Caco-2 (cell line): ENCODE measurements around the gene P2RX2. TPM values are rescaled to one million over a fixed set of nuclear protein-coding genes. Genes with fewer than 3 reads are reported as not detected.

Experiments
- BruUV-seq: library from RNA; stranded (reverse); fragments of 400-500 nt; replicated peaks from 2 replicates; lab custom pipeline; 2021; lab: Mats Ljungman, UMichigan
- CTCF ChIA-PET: fragments of 300-600 bp; sonication (Branson Sonifier 250); formaldehyde crosslinking; loops from one replicate; lab custom pipeline; 2022; ENCODE audit warnings: antibody characterized with exemption; lab: Charles Lee
- POLR2A ChIA-PET: fragments of 300-600 bp; sonication (Branson Sonifier 250); formaldehyde crosslinking; loops from one replicate; lab custom pipeline; 2022; ENCODE audit warnings: antibody characterized with exemption; lab: Charles Lee
- DNase-seq, 2 experiments: peaks; one replicate each; pipeline versions ENCODE4 v3.0.0 to v3.0.0-alpha.2; 2020 to 2022
- H3K27me3 ChIP-seq: replicated peaks from 2 replicates; pipeline ENCODE4 v1.6.0; 2011; ENCODE audit warnings: low read length; ENCODE audit not compliant: control insufficient read depth, insufficient read depth
- H3K36me3 ChIP-seq: 2 replicates; pipeline ENCODE4 v1.5.1; 2011; ENCODE audit warnings: low read length; ENCODE audit not compliant: control insufficient read depth, insufficient read depth
- H3K4me1 ChIP-seq: fragments of 250-450 bp; sonication (Bioruptor Pico); 2 replicates; pipeline ENCODE4 v1.5.1; 2020; ENCODE audit warnings: mild to moderate bottlenecking
- H3K4me3 ChIP-seq: 2 replicates; pipeline ENCODE4 v1.5.1; 2011; ENCODE audit warnings: low read depth, mild to moderate bottlenecking, control low read depth, low read length
- H3K9me3 ChIP-seq: fragments of 250-450 bp; sonication (Bioruptor Pico); 2 replicates; pipeline ENCODE4 v1.5.1; 2020; ENCODE audit warnings: mild to moderate bottlenecking, moderate library complexity
- H3K27ac Mint-ChIP-seq: one replicate; pipeline ENCODE4 v1.8.0; 2022; ENCODE audit warnings: mixed read lengths; ENCODE audit not compliant: unreplicated experiment
- H3K27me3 Mint-ChIP-seq: one replicate; pipeline ENCODE4 v1.8.0; 2022; ENCODE audit warnings: mixed read lengths; ENCODE audit not compliant: insufficient read depth, unreplicated experiment
- H3K36me3 Mint-ChIP-seq: one replicate; pipeline ENCODE4 v1.8.0; 2022; ENCODE audit warnings: mild to moderate bottlenecking, mixed read lengths; ENCODE audit not compliant: insufficient read depth, unreplicated experiment
- H3K4me1 Mint-ChIP-seq: one replicate; pipeline ENCODE4 v1.8.0; 2022; ENCODE audit warnings: low read depth, mixed read lengths; ENCODE audit not compliant: unreplicated experiment
- H3K4me3 Mint-ChIP-seq: one replicate; pipeline ENCODE4 v1.8.0; 2022; ENCODE audit warnings: mild to moderate bottlenecking, moderate library complexity, mixed read lengths; ENCODE audit not compliant: unreplicated experiment
- H3K9me3 Mint-ChIP-seq: one replicate; pipeline ENCODE4 v1.8.0; 2022; ENCODE audit warnings: mixed read lengths; ENCODE audit not compliant: unreplicated experiment
- intact Hi-C: fragments of 100-400 bp; cut with micrococcal nuclease; formaldehyde crosslinking; loops from one replicate; pipeline ENCODE4 v1.10.0; 2022; ENCODE audit not compliant: unreplicated experiment
- total RNA-seq: library from RNA; stranded (reverse); gene quantifications from 2 replicates; pipeline ENCODE4 v1.2.3, GENCODE V29; 2022
- TF ChIP-seq, protein P1 (sequence below), 2 experiments: fragments of 200-600 bp in 1 of 2; IDR thresholded peaks; 1 replicate in 1 of 2; 2 replicates in 1 of 2; pipeline versions ENCODE4 v1.5.1 to v1.8.0; 2011 to 2022; ENCODE audit warnings: antibody characterized with exemption in 1 of 2, control low read depth in 1 of 2, inconsistent platforms in 1 of 2, low read depth in 1 of 2, low read length in 1 of 2, mild to moderate bottlenecking in 1 of 2, moderate library complexity in 1 of 2; ENCODE audit not compliant: insufficient read depth in 1 of 2, severe bottlenecking in 1 of 2, unreplicated experiment in 1 of 2

The P2RX2 gene
- total RNA-seq, 1 experiment from 2014 or later = not detected

DNA sequence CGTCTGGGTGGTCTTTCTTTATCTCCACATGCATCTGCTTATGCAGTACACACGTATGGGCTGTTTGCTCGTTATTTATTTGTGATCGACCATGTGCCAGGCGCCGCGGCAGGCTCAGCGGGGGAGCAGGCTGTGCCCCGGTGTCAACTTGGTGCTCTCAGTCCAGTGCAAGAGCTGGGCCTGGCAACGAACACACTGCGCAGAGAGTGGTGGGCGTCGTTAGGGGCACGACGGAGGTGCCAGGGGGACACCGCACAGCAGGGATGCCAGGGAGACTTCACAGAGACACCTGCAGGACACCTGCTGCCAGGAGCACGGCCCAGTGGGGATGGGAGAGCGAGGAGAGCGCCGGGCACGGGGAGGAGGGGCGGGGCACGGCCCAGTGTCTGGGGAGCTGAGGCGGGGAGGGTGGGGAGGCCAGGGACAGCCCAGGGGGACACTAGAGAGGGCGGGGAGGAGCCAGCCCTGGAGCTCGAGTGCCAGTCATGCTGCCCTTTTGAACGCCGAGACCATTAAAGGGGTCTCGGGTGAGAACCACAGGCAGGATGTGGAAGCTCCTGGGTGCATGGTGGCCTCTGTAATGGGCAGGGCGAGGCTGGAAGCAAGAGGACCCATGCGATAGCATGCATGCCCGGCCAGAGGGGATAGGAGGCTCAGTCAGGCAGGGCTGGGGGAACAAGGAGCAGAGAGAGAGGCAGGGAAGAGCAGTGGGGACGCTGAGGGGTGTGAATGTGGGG, 7.5 kb upstream of the P2RX2 start:
- Histone ChIP-seq H3K4me1 (peaks cover 11% of the 10 kb centered on the region; the same call in 1 of the 2 replicates), H3K9me3 (peaks cover 7% of the 10 kb centered on the region), H3K4me3 (no peak overlapping the region), H3K27me3 (no peaks in the 10 kb centered on the region), H3K36me3 (no peaks in the 10 kb centered on the region)
- intact Hi-C loops = no loop called here
- ChIA-PET CTCF (no interaction called here), POLR2A (no interaction called here)
- Mint-ChIP-seq H3K27ac (no peak overlapping the region), H3K27me3 (peaks cover 2% of the 10 kb centered on the region), H3K9me3 (no peaks in the 10 kb centered on the region), H3K36me3 (peaks cover 14% of the 10 kb centered on the region), H3K4me3 (no peak overlapping the region), H3K4me1 (peaks cover 7% of the 10 kb centered on the region)
- TF ChIP-seq, protein P1, sequence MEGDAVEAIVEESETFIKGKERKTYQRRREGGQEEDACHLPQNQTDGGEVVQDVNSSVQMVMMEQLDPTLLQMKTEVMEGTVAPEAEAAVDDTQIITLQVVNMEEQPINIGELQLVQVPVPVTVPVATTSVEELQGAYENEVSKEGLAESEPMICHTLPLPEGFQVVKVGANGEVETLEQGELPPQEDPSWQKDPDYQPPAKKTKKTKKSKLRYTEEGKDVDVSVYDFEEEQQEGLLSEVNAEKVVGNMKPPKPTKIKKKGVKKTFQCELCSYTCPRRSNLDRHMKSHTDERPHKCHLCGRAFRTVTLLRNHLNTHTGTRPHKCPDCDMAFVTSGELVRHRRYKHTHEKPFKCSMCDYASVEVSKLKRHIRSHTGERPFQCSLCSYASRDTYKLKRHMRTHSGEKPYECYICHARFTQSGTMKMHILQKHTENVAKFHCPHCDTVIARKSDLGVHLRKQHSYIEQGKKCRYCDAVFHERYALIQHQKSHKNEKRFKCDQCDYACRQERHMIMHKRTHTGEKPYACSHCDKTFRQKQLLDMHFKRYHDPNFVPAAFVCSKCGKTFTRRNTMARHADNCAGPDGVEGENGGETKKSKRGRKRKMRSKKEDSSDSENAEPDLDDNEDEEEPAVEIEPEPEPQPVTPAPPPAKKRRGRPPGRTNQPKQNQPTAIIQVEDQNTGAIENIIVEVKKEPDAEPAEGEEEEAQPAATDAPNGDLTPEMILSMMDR (IDR thresholded peaks at IDR 0.05; ENCODE audit: insufficient read depth in 1 of 2, low read depth in 1 of 2, low read length in 1 of 2, severe bottlenecking in 1 of 2, unreplicated experiment in 1 of 2) = no peak
- no TSS peak for BruUV-seq
- no peak for DNase-seq

GRCh38 chr12:132611620-132612019, 7.0 kb upstream of the P2RX2 start:
- H3K27me3 ChIP-seq = no peaks in the 10 kb centered on the region
- intact Hi-C loops = no loop called here
- Mint-ChIP-seq H3K27ac (no peak overlapping the region), H3K27me3 (peaks cover 2% of the 10 kb centered on the region), H3K36me3 (peaks cover 9% of the 10 kb centered on the region), H3K4me1 (peaks cover 7% of the 10 kb centered on the region), H3K4me3 (no peak overlapping the region), H3K9me3 (no peaks in the 10 kb centered on the region)
- no peaks in the 10 kb centered on the region for H3K36me3 ChIP-seq
- BruUV-seq = no TSS peak
- TF ChIP-seq, protein P1 (IDR thresholded peaks at IDR 0.05; ENCODE audit: insufficient read depth in 1 of 2, low read depth in 1 of 2, low read length in 1 of 2, severe bottlenecking in 1 of 2, unreplicated experiment in 1 of 2) = no peak
- H3K4me1 ChIP-seq = peaks cover 11% of the 10 kb centered on the region; the same call in 1 of the 2 replicates
- DNase-seq = no peak
- H3K4me3 ChIP-seq = no peak overlapping the region
- CTCF ChIA-PET = no interaction called here
- POLR2A ChIA-PET = no interaction called here
- peaks cover 13% of the 10 kb centered on the region for H3K9me3 ChIP-seq

- intact Hi-C loops = loop anchor here (1.0 kb wide), 1 partner anchor 199 kb away; no protein-coding TSS in a partner anchor
- BruUV-seq = no TSS peak
- no peak overlapping the region for H3K27ac Mint-ChIP-seq
- peaks cover 4% of the 10 kb centered on the region for H3K4me1 Mint-ChIP-seq
- ChIA-PET CTCF (no interaction called here), POLR2A (no interaction called here)
- H3K36me3 ChIP-seq = no peaks in the 10 kb centered on the region
- H3K36me3 Mint-ChIP-seq = peaks cover 16% of the 10 kb centered on the region
- no peak for DNase-seq
- H3K4me3 Mint-ChIP-seq = no peak overlapping the region
- peaks cover 2% of the 10 kb centered on the region for H3K27me3 Mint-ChIP-seq
- no peaks in the 10 kb centered on the region for H3K9me3 Mint-ChIP-seq
- TF ChIP-seq, protein P1 (IDR thresholded peaks at IDR 0.05; ENCODE audit: insufficient read depth in 1 of 2, low read depth in 1 of 2, low read length in 1 of 2, severe bottlenecking in 1 of 2, unreplicated experiment in 1 of 2) = no peak
- no peaks in the 10 kb centered on the region for H3K27me3 ChIP-seq
- H3K4me3 ChIP-seq = no peak overlapping the region
- H3K9me3 ChIP-seq = peaks cover 24% of the 10 kb centered on the region
- H3K4me1 ChIP-seq = no peaks in the 10 kb centered on the region
Measured at GRCh38 chr12:132614029-132614428, 4.5 kb upstream of the P2RX2 start.
